K562 (cell line): ENCODE measurements around the gene OTOG. TPM values are rescaled to one million over a fixed set of nuclear protein-coding genes. Genes with fewer than 3 reads are reported as not detected.

Experiments
- ATAC-seq: fragments of 200-7000 bp; cut with Tn5 transposase; 3 replicates; pipeline ENCODE4 v1.9.1; 2020; ENCODE audit warnings: moderate library complexity
- BruUV-seq: library from RNA; stranded (reverse); fragments of 400-500 nt; replicated peaks from 2 replicates; lab custom pipeline; 2021; lab: Mats Ljungman, UMichigan
- CTCF ChIA-PET: fragments of 300-600 bp; formaldehyde crosslinking; extraction: SDS; loops from one replicate; lab custom pipeline; 2021; ENCODE audit warnings: low intra/inter-chr PET ratio; lab: Yijun Ruan, JAX
- POLR2A ChIA-PET: fragments of 300-600, 350-650 bp; sonication (Branson Sonifier 250); formaldehyde crosslinking; extraction: SDS; loops from one replicate; lab custom pipeline; 2021; ENCODE audit warnings: antibody characterized with exemption, inconsistent platforms; lab: Yijun Ruan, JAX
- DNase-seq, 4 experiments: peaks; one replicate each; pipeline versions ENCODE4 v3.0.0 to v3.0.0-alpha.2; 2011 to 2018; ENCODE audit warnings: low spot score in 3 of 4, mixed read lengths in 3 of 4; ENCODE audit errors: extremely low read depth in 1 of 4
- FAIRE-seq: peaks from 2 replicates; lab custom pipeline; 2011; peaks lifted over from hg19 to GRCh38; lab: Jason Lieb, UNC
- H2AFZ ChIP-seq: 2 replicates; pipeline ENCODE4 v1.6.0; 2011; ENCODE audit warnings: low read depth, low read length, control low read depth, inconsistent platforms
- H3K27ac ChIP-seq: fragments of 200-600 bp; 3 replicates; pipeline ENCODE4 v1.8.0; 2011; ENCODE audit warnings: low read depth, mild to moderate bottlenecking, control low read depth, inconsistent platforms, low read length, moderate library complexity, mixed read lengths; ENCODE audit errors: extremely low read depth
- H3K27me3 ChIP-seq, 2 experiments: fragments of 300-600 bp in 1 of 2; 2 replicates in 1 of 2; 3 replicates in 1 of 2; pipeline versions ENCODE4 v1.6.0 to v1.8.0; 2011; ENCODE audit warnings: inconsistent platforms in 2 of 2, low read length in 2 of 2, mild to moderate bottlenecking in 1 of 2, mixed read lengths in 1 of 2, moderate library complexity in 1 of 2; ENCODE audit not compliant: control insufficient read depth in 2 of 2, insufficient read depth in 2 of 2
- H3K36me3 ChIP-seq: fragments of 300-600 bp; 3 replicates; pipeline ENCODE4 v1.8.0; 2011; ENCODE audit warnings: mild to moderate bottlenecking, low read length, inconsistent platforms; ENCODE audit not compliant: control insufficient read depth, insufficient read depth
- H3K4me1 ChIP-seq, 2 experiments: fragments of 200-600 bp in 1 of 2; replicated peaks in 1 of 2; 2 replicates in 1 of 2; 3 replicates in 1 of 2; pipeline versions ENCODE4 v1.5.1 to v1.8.0; 2011; ENCODE audit warnings: inconsistent platforms in 2 of 2, low read length in 2 of 2, mild to moderate bottlenecking in 1 of 2, mixed read lengths in 1 of 2, moderate library complexity in 1 of 2; ENCODE audit not compliant: control insufficient read depth in 2 of 2, insufficient read depth in 2 of 2
- H3K4me2 ChIP-seq: 2 replicates; pipeline ENCODE4 v1.6.1; 2011; ENCODE audit warnings: low read length, control low read depth, inconsistent platforms, mixed read lengths; ENCODE audit not compliant: insufficient read depth
- H3K4me3 ChIP-seq: fragments of 200-600 bp; sonication (generic), shearing (Covaris generic); 2 replicates; pipeline ENCODE4 v1.5.1; 2016; ENCODE audit warnings: control low read depth, inconsistent platforms
- H3K79me2 ChIP-seq: fragments of 200-600 bp; 3 replicates; pipeline ENCODE4 v1.8.0; 2011; ENCODE audit warnings: low read length, inconsistent platforms; ENCODE audit not compliant: control insufficient read depth, insufficient read depth
- H3K9ac ChIP-seq, 2 experiments: 2 replicates each; pipeline versions ENCODE4 v1.6.0 to v1.6.1; 2011; ENCODE audit warnings: low read depth in 2 of 2, low read length in 2 of 2, control low read depth in 1 of 2, inconsistent platforms in 1 of 2, mild to moderate bottlenecking in 1 of 2, mixed read lengths in 1 of 2; ENCODE audit not compliant: insufficient read depth in 1 of 2
- H3K9me1 ChIP-seq: one replicate; pipeline ENCODE4 v1.6.0; 2011; ENCODE audit warnings: inconsistent platforms, mild to moderate bottlenecking, low read length, moderate library complexity; ENCODE audit not compliant: control insufficient read depth, insufficient read depth
- H3K9me3 ChIP-seq: replicated peaks from 2 replicates; pipeline ENCODE4 v1.5.1; 2011; ENCODE audit warnings: low read depth, low read length, inconsistent platforms; ENCODE audit not compliant: control insufficient read depth, insufficient read depth
- H4K20me1 ChIP-seq: replicated peaks from 2 replicates; pipeline ENCODE4 v1.6.1; 2011; ENCODE audit warnings: low read length, inconsistent platforms, mixed read lengths; ENCODE audit not compliant: control insufficient read depth, insufficient read depth
- CBX2 ChIP-seq: fragments of 200-600 bp; sonication (generic); IDR thresholded peaks from one replicate; pipeline ENCODE4 v1.6.1; 2012; ENCODE audit warnings: mild to moderate bottlenecking, low read length, inconsistent platforms; ENCODE audit not compliant: insufficient read depth, poor library complexity, severe bottlenecking
- DACH1 ChIP-seq: fragments of 450-650 bp; IDR thresholded peaks from 2 replicates; pipeline ENCODE4 v1.6.1; 2018; ENCODE audit not compliant: partially characterized antibody
- DIDO1 ChIP-seq: fragments of 450-650 bp; IDR thresholded peaks from 2 replicates; pipeline ENCODE4 v1.6.1; 2016; ENCODE audit warnings: low read depth, missing biosample characterization, missing genetic modification characterization
- ERF ChIP-seq: fragments of 450-650 bp; formaldehyde crosslinking; IDR thresholded peaks from 2 replicates; pipeline ENCODE4 v1.4.0; 2020; ENCODE audit warnings: mild to moderate bottlenecking, mixed read lengths
- FOXA1 ChIP-seq: fragments of 450-650 bp; IDR thresholded peaks from 2 replicates; pipeline ENCODE4 v1.6.1; 2016; ENCODE audit warnings: mild to moderate bottlenecking, borderline replicate concordance
- GATA2 ChIP-seq: sonication (generic); formaldehyde crosslinking; IDR thresholded peaks from 2 replicates; pipeline ENCODE4 v1.4.0; 2020; ENCODE audit warnings: mild to moderate bottlenecking, missing genetic modification reagents
- LEF1 ChIP-seq: fragments of 450-650 bp; IDR thresholded peaks from 2 replicates; pipeline ENCODE4 v1.6.1; 2016; ENCODE audit warnings: mild to moderate bottlenecking
- RFX1 ChIP-seq: fragments of 450-650 bp; IDR thresholded peaks from 2 replicates; pipeline ENCODE4 v1.6.1; 2016; ENCODE audit warnings: mild to moderate bottlenecking, moderate library complexity
- ZBTB7A ChIP-seq: IDR thresholded peaks from 2 replicates; pipeline ENCODE4 v1.6.1; 2011; ENCODE audit warnings: low read depth, mild to moderate bottlenecking, low read length, moderate library complexity, borderline replicate concordance; ENCODE audit not compliant: control insufficient read depth
- ZNF436 ChIP-seq: fragments of 250-450, 450-650 bp; sonication (Bioruptor Pico); formaldehyde crosslinking; IDR thresholded peaks from 2 replicates; pipeline ENCODE4 v1.7.0; 2020; ENCODE audit warnings: mild to moderate bottlenecking
- WGBS: fragments of 100-300 bp; shearing (Covaris generic); methylation state at CpG from one replicate; pipeline ENCODE4 v1.1.6; 2016; ENCODE audit warnings: low coverage, mixed read lengths; ENCODE audit not compliant: insufficient coverage; ENCODE audit errors: missing lambda C conversion rate; 5-methylcytosine and 5-hydroxymethylcytosine counted together
- in situ Hi-C: fragments of 300-500 bp; cut with MboI; formaldehyde crosslinking; loops from 4 replicates; pipeline ENCODE4 v1.15.0; 2018; ENCODE audit warnings: inconsistent platforms, mixed read lengths
- intact Hi-C: fragments of 100-400 bp; cut with micrococcal nuclease; formaldehyde crosslinking; loops from 2 replicates; pipeline ENCODE4 v1.14.2; 2022
- polyA plus RNA-seq, 8 experiments: library from polyadenylated mRNA; depleted of rRNA in 4 of 8; stranded (reverse) in 5 of 8; unstranded in 3 of 8; fragments of >200 nt; fragmentation: Nextera tagmentation in 2 of 8; fragmentation: Illumina TruSeq in 1 of 8; extraction: Ambion mirVana in 2 of 8; extraction: Trizol in 1 of 8; gene quantifications; 2 replicates each; pipeline versions ENCODE4 v1.2.1 to v1.2.3, GENCODE V29; 2011 to 2014; ENCODE audit warnings: inconsistent platforms in 1 of 8, missing spikeins in 1 of 8
- total RNA-seq, 7 experiments: library from RNA; depleted of rRNA in 6 of 7; stranded (reverse); fragments of >200 nt in 6 of 7; fragmentation: Illumina TruSeq in 2 of 7; extraction: Trizol in 2 of 7; gene quantifications; 2 replicates each; pipeline versions ENCODE4 v1.2.1 to v1.2.3, GENCODE V29; 2011 to 2021; ENCODE audit warnings: low replicate concordance in 1 of 7
- TF ChIP-seq, protein P1 (sequence below): sonication (generic); formaldehyde crosslinking; IDR thresholded peaks from 2 replicates; pipeline ENCODE4 v1.8.0; 2022; ENCODE audit warnings: mild to moderate bottlenecking, missing genetic modification reagents, borderline replicate concordance

OTOG gene
- total and polyA plus RNA-seq, 9 of the 15 experiments (the other 6 are each of a cell fraction or from before 2014, with no cell fraction given) = not detected

DNA sequence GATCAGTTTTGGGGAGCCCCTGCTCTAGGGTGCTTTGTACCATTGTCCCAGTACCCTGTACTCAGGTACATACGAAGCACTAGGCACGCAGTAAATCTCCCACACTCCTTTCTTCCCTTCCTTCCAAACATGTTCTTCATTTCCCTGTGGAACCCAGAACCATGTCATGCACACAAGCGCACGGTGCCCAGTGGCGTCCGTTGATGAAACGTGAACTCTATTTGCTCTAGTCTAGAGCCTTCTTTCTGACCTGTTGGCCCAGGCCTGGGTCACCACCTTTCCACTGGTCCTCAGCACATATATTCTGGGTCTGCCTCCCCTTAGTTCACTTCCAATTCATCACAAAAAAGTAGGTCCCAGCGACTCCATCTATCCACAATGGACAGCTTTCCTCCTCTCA lies 9.8 kb upstream of the OTOG start (continued):
- TF ChIP-seq RFX1 (no peak), LEF1 (no peak), DACH1 (no peak), ZBTB7A (no peak), DIDO1 (tag) (no peak), CBX2 (no peak), FOXA1 (no peak)
- TF ChIP-seq, protein P1, sequence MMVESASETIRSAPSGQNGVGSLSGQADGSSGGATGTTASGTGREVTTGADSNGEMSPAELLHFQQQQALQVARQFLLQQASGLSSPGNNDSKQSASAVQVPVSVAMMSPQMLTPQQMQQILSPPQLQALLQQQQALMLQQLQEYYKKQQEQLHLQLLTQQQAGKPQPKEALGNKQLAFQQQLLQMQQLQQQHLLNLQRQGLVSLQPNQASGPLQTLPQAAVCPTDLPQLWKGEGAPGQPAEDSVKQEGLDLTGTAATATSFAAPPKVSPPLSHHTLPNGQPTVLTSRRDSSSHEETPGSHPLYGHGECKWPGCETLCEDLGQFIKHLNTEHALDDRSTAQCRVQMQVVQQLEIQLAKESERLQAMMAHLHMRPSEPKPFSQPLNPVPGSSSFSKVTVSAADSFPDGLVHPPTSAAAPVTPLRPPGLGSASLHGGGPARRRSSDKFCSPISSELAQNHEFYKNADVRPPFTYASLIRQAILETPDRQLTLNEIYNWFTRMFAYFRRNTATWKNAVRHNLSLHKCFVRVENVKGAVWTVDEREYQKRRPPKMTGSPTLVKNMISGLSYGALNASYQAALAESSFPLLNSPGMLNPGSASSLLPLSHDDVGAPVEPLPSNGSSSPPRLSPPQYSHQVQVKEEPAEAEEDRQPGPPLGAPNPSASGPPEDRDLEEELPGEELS (CRISPR knock-in tag) = no peak

DNA sequence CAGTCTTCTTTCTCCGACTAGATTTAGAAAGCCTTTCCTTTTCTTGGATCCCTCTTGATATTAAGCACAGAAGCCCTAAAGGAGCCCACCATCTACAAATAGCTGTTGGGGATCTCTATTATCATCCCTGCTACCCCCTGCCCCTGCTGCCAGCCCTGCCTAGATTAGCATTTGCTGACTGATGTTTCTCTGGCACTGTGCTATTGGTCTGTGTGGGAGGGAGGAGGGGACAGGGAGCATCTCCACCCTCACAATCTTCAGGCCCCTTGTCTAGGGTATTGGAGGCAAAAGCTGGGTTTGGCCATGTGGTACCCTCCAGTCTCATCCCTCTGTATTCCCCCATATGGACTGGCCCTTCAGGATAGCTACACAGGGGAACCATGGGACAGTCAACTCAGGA lies 9.0 kb upstream of the OTOG start:
- TF ChIP-seq ERF (CRISPR knock-in tag) (no peak), GATA2 (no peak), ZNF436 (CRISPR knock-in tag) (no peak)
- TF ChIP-seq, all 486 proteins: peak for 0
- H3K9ac ChIP-seq = no peak overlapping the region
- no peaks in the 10 kb centered on the region for H3K9me1 ChIP-seq
- DNase-seq = no peak
- H3K79me2 ChIP-seq = no peaks in the 10 kb centered on the region
- no peak overlapping the region for H3K27ac ChIP-seq
- no TSS peak for BruUV-seq
- no peak for ATAC-seq
- H3K9me3 ChIP-seq = no peaks in the 10 kb centered on the region
- H4K20me1 ChIP-seq = peaks cover 5% of the 10 kb centered on the region
- in situ Hi-C loops = no loop called here
- 0% methylated on average over 1 of the region's 1 CpG for WGBS
- no peak overlapping the region for H2AFZ ChIP-seq
- H3K27me3 ChIP-seq = peaks cover 5 to 53% of the 10 kb centered on the region in 2 experiments; a peak in 4 of 5 replicates
- H3K4me1 ChIP-seq = no peaks in the 10 kb centered on the region
- no peak overlapping the region for H3K4me2 ChIP-seq
- H3K4me3 ChIP-seq = no peak overlapping the region
- H3K36me3 ChIP-seq = no peaks in the 10 kb centered on the region
- intact Hi-C loops = no loop called here
- FAIRE-seq = no peak
- ChIA-PET CTCF (no interaction called here), POLR2A (interaction anchor here (0.6 to 0.7 kb wide), 2 partner anchors 9 to 384 kb away, joined by 3 to 4 read pairs; no protein-coding TSS in a partner anchor)
